ENCODE measurements around the gene AP5Z1.

DNA sequence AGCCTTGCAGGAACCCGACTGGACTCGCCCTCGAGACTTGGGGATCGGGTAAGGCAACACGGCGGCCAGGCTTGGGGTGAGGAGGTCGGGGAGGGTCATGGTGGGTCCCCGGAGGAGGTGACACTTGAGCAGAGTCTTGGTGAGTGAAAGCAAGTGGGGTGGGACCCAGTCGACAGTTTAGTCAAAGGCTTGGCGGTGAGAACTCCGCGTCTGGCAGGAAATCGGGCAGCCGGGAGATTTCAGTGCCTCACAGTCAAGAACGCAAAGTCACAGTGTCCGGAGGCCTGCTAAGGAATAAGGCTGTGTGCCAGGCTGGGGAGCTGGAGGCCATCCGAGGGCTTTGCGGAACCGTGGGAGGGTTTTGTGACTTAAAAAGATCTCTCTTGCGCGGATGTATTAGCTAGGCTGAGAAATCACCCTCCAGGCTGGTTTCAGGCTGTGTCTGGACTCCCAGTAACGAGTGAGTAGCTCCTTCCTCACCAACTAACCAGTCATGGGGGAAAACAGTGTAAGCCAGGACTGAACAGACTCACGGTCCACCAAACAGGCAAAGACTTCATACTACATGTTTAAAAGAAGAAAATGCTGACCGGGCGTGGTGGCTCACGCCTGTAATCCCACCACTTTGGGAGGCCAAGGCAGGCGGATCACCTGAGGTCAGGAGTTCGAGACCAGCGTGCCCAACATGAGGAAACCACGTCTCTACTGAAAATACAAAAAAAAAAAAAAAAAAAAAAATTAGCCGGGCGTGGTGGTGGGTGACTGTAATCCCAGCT, 613 bp downstream of the AP5Z1 start:
- no peak for TF ChIP-seq POLR2A (IDR thresholded peaks at IDR 0.05; ENCODE audit: low read depth, low read length)
- TF ChIP-seq POLR2AphosphoS5 (IDR thresholded peaks at IDR 0.05; ENCODE audit: low read depth, low read length), result no peak
